Astrocyte (in vitro differentiated cells and primary cell): ENCODE results near the gene POLE4.

Source experiments
- CTCF ChIP-seq: IDR thresholded peaks from 2 replicates; pipeline ENCODE4 v1.5.1; 2011; ENCODE audit warnings: low read depth, mild to moderate bottlenecking, inconsistent platforms, low read length, moderate library complexity; ENCODE audit not compliant: insufficient read depth
- EZH2 ChIP-seq: IDR thresholded peaks from 2 replicates; pipeline ENCODE4 v1.6.1; 2012; ENCODE audit warnings: mild to moderate bottlenecking, low read length, inconsistent platforms; ENCODE audit not compliant: insufficient read depth

GRCh38 chr2:74951211-74951754 is 7.2 kb upstream of the POLE4 start:
- TF ChIP-seq CTCF (no peak), EZH2 (no peak)
